ENCODE results near the gene CACNA1I. TPM values are rescaled to one million over a fixed set of nuclear protein-coding genes. Genes with fewer than 3 reads are reported as not detected.

CACNA1I gene
- total and polyA plus RNA-seq, 2 donors (not counting 3 experiments of a cell fraction or from before 2014, with no cell fraction given): not detected

DNA sequence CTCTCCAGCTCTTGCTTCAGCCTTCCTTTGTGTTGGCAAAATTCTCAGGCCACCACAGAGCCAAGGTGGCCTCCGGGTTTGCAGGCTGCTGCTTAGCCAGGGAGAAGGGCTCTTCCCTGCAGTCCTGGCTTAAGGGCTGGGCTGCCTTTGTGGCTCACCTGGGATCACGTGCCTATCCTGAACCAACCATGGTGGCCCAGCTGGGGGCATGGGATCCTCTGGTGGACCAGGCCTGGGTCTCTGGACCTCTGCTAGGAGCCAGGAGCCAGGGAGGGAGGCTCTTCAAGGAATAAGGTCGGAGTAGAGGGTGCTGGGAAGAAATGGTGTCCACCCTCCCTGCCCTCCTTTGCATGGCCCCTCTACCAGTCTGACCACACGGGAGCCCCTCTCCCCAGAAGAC, 43.9 kb downstream of the CACNA1I start:
- BruUV-seq (replicated peaks): no TSS peak
- DNase-seq (ENCODE audit: low read depth, low spot score): no peak
- Histone ChIP-seq H3K36me3 (ENCODE audit: control insufficient read depth in 2 of 2, extremely low read depth in 1 of 2, insufficient read depth in 2 of 2, low read length in 2 of 2) (no peaks in the 10 kb centered on the region), H3K4me3 (replicated peaks in 1 of 3; ENCODE audit: insufficient read depth in 1 of 3, low read depth in 1 of 3, low read length in 3 of 3) (no peak overlapping the region), H3K4me1 (ENCODE audit: control insufficient read depth, extremely low read depth, insufficient read depth, low read length) (no peaks in the 10 kb centered on the region), H3K9ac (replicated peaks; ENCODE audit: extremely low read depth, insufficient read depth, low read length) (no peak overlapping the region), H2AFZ (ENCODE audit: low read depth, low read length) (no peak overlapping the region), H4K20me1 (replicated peaks; ENCODE audit: control insufficient read depth, extremely low read depth, insufficient read depth, low read length) (no peaks in the 10 kb centered on the region), H3K9me3 (replicated peaks; ENCODE audit: control insufficient read depth, insufficient read depth, low read length) (no peaks in the 10 kb centered on the region), H3K27ac (ENCODE audit: insufficient read depth, low read depth, low read length) (no peak overlapping the region), H3K4me2 (ENCODE audit: insufficient read depth, low read length) (no peak overlapping the region), H3K79me2 (ENCODE audit: control insufficient read depth, insufficient read depth, low read length) (no peaks in the 10 kb centered on the region), H3K9me1 (replicated peaks; ENCODE audit: control insufficient read depth, extremely low read depth, insufficient read depth, low read length) (no peaks in the 10 kb centered on the region), H3K27me3 (ENCODE audit: control insufficient read depth in 2 of 2, insufficient read depth in 2 of 2, low read length in 2 of 2) (peaks cover 0 to 6% of the 10 kb centered on the region in 2 experiments)
- ChIA-PET POLR2A (no interaction called here), CTCF (interaction anchor here (1.9 kb wide), 1 partner anchor 10 kb away, joined by 6 read pairs; no protein-coding TSS in a partner anchor)
- dilution Hi-C loops (cut with MboI; ENCODE audit: extremely low pct_ligation_motif_present, low sequenced_read_pairs) (no loop called here), intact Hi-C loops (cut with micrococcal nuclease) (no loop called here)
- TF ChIP-seq, protein P1, sequence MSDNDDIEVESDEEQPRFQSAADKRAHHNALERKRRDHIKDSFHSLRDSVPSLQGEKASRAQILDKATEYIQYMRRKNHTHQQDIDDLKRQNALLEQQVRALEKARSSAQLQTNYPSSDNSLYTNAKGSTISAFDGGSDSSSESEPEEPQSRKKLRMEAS (IDR thresholded peaks at IDR 0.05; ENCODE audit: insufficient read depth, insufficient read length): no peak
- no peak for TF ChIP-seq POLR2A (IDR thresholded peaks at IDR 0.05; ENCODE audit: low read depth, low read length)
- no peak for TF ChIP-seq EZH2 (IDR thresholded peaks at IDR 0.05; ENCODE audit: borderline replicate concordance, low read depth, low read length, severe bottlenecking)
- TF ChIP-seq POLR2AphosphoS5 (IDR thresholded peaks at IDR 0.05; ENCODE audit: insufficient read depth, low read depth, low read length): no peak
- TF ChIP-seq GATA2 (IDR thresholded peaks at IDR 0.05; ENCODE audit: insufficient read depth, insufficient read length, low read depth, low read length): no peak
- no peak for TF ChIP-seq FOS (IDR thresholded peaks at IDR 0.05; ENCODE audit: borderline replicate concordance, insufficient read depth, low read length)
- TF ChIP-seq JUN (IDR thresholded peaks at IDR 0.05; ENCODE audit: borderline replicate concordance, insufficient read depth, insufficient read length, low read depth): no peak
- TF ChIP-seq, protein P2, sequence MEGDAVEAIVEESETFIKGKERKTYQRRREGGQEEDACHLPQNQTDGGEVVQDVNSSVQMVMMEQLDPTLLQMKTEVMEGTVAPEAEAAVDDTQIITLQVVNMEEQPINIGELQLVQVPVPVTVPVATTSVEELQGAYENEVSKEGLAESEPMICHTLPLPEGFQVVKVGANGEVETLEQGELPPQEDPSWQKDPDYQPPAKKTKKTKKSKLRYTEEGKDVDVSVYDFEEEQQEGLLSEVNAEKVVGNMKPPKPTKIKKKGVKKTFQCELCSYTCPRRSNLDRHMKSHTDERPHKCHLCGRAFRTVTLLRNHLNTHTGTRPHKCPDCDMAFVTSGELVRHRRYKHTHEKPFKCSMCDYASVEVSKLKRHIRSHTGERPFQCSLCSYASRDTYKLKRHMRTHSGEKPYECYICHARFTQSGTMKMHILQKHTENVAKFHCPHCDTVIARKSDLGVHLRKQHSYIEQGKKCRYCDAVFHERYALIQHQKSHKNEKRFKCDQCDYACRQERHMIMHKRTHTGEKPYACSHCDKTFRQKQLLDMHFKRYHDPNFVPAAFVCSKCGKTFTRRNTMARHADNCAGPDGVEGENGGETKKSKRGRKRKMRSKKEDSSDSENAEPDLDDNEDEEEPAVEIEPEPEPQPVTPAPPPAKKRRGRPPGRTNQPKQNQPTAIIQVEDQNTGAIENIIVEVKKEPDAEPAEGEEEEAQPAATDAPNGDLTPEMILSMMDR (IDR thresholded peaks at IDR 0.05; ENCODE audit: extremely low read depth in 1 of 2, insufficient read depth in 1 of 2, low read depth in 1 of 2, low read length in 2 of 2): no peak
- no peak for TF ChIP-seq MYC (IDR thresholded peaks at IDR 0.05; ENCODE audit: low read depth, low read length)
- FAIRE-seq: no peak
